Psoas muscle (tissue), 8 donors: ENCODE data around the gene ATXN10. TPM values are rescaled to one million over a fixed set of nuclear protein-coding genes. Genes with fewer than 3 reads are reported as not detected.

Experiments used
- ATAC-seq, 4 donors: fragments of 200-7000 bp; cut with Tn5 transposase; one replicate each; pipeline ENCODE4 v1.9.1; 2020; ENCODE audit warnings: moderate library complexity in 3 of 4, mild to moderate bottlenecking in 2 of 4
- DNase-seq, 2 donors: peaks; one replicate each; pipeline ENCODE4 v3.0.0-alpha.2; 2020
- H3K27ac ChIP-seq: fragments of 200-600 bp; one replicate; pipeline ENCODE4 v1.8.0; 2022
- H3K27me3 ChIP-seq, 3 donors: fragments of 200-600 bp in 1 of 3; one replicate each; pipeline versions ENCODE4 v1.6.1 to v1.8.0; 2013 to 2022; ENCODE audit warnings: low read length in 2 of 3, mild to moderate bottlenecking in 2 of 3, moderate library complexity in 1 of 3; ENCODE audit not compliant: insufficient read depth in 3 of 3
- H3K36me3 ChIP-seq, 2 donors: fragments of 200-600 bp in 1 of 2; one replicate each; pipeline versions ENCODE4 v1.6.1 to v1.8.0; 2013 to 2022; ENCODE audit warnings: low read depth in 1 of 2, mild to moderate bottlenecking in 1 of 2, moderate library complexity in 1 of 2; ENCODE audit not compliant: insufficient read depth in 1 of 2
- H3K4me1 ChIP-seq: fragments of 200-600 bp; one replicate; pipeline ENCODE4 v1.8.0; 2022
- H3K4me3 ChIP-seq: fragments of 200-600 bp; one replicate; pipeline ENCODE4 v1.8.0; 2022; ENCODE audit warnings: mild to moderate bottlenecking
- H3K9me3 ChIP-seq: fragments of 200-600 bp; one replicate; pipeline ENCODE4 v1.8.0; 2022
- WGBS, 3 donors: extraction: QIAGEN DNeasy Blood & Tissue Kit; methylation state at CpG; one replicate each; pipeline versions ENCODE4 v1.1.6 to v1.1.7; 2013; 5-methylcytosine and 5-hydroxymethylcytosine counted together
- intact Hi-C, 2 donors: fragments of 100-400 bp; cut with DNase I; formaldehyde crosslinking; loops; one replicate each; pipeline versions ENCODE4 v1.11.0 to v1.14.2; 2022
- polyA plus RNA-seq, 3 donors: library from polyadenylated mRNA; stranded (reverse); fragments of 200-250 nt; gene quantifications; one replicate each; pipeline ENCODE4 v1.2.3, GENCODE V29; 2013
- total RNA-seq, 4 donors: library from RNA; stranded (reverse); fragmentation: NEBNext Ultra II Directional in 2 of 4; extraction: Animal tissue kit (Norgen Biotek cat#: 25700) in 2 of 4; gene quantifications; one replicate each; pipeline versions ENCODE4 v1.2.1 to v1.2.4, GENCODE V29; 2021 to 2023
- TF ChIP-seq, protein P1 (sequence below): fragments of 200-600 bp; IDR thresholded peaks from one replicate; pipeline ENCODE4 v1.8.0; 2022; ENCODE audit warnings: antibody characterized with exemption
- donor health status: healthy with polysubstance abuse.
- donor health status: DM: no; HTN: no; CAD: no; lungs with moderate emphysema.
- donor health status: Bipolar disorder and iron deficiency.
- donor health status: healthy.
- donor health status: DM: yes; HTN: yes; CAD: no.
- donor health status: DM: no; HTN: no; CAD: no.
- donor health status: DM: no; HTN: no; CAD: no.
- donor health status: DM: yes; HTN: yes; CAD: no.

Gene ATXN10
- total and polyA plus RNA-seq, 7 donors: 57.7 to 173 (median 115) TPM

DNA sequence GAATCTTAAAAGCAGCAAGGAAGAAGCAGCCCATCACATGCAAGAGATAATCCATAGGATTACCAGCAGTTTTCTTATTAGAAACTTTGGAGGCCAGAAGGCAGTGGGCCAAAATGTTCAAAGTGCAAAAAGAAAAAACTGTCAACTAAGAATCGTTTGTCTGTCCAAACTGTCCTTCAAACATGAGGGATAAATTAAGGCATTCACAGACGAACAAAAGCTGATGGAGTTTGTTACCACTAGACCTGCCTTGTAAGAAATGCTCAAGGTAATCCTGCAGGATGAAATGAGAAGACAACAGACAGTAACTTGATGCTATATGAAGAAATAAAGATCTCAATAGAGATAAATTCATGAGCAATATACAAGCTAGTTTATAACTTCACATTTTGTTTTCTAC lies 154.9 kb downstream of the ATXN10 start:
- no peaks in the 10 kb centered on the region for H3K27me3 ChIP-seq
- H3K4me1 ChIP-seq: no peaks in the 10 kb centered on the region
- peaks cover 3% of the 10 kb centered on the region in 2 donors for H3K36me3 ChIP-seq
- ATAC-seq (no peak), DNase-seq (no peak)
- 89 to 94% (median 91%) methylated on average over 2 of the region's 2 CpGs for WGBS, 3 donors
- no peak overlapping the region for H3K27ac ChIP-seq
- H3K9me3 ChIP-seq: peaks cover 4% of the 10 kb centered on the region
- intact Hi-C loops: no loop called here
- no peak overlapping the region for H3K4me3 ChIP-seq
- TF ChIP-seq, protein P1, sequence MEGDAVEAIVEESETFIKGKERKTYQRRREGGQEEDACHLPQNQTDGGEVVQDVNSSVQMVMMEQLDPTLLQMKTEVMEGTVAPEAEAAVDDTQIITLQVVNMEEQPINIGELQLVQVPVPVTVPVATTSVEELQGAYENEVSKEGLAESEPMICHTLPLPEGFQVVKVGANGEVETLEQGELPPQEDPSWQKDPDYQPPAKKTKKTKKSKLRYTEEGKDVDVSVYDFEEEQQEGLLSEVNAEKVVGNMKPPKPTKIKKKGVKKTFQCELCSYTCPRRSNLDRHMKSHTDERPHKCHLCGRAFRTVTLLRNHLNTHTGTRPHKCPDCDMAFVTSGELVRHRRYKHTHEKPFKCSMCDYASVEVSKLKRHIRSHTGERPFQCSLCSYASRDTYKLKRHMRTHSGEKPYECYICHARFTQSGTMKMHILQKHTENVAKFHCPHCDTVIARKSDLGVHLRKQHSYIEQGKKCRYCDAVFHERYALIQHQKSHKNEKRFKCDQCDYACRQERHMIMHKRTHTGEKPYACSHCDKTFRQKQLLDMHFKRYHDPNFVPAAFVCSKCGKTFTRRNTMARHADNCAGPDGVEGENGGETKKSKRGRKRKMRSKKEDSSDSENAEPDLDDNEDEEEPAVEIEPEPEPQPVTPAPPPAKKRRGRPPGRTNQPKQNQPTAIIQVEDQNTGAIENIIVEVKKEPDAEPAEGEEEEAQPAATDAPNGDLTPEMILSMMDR: no peak

DNA sequence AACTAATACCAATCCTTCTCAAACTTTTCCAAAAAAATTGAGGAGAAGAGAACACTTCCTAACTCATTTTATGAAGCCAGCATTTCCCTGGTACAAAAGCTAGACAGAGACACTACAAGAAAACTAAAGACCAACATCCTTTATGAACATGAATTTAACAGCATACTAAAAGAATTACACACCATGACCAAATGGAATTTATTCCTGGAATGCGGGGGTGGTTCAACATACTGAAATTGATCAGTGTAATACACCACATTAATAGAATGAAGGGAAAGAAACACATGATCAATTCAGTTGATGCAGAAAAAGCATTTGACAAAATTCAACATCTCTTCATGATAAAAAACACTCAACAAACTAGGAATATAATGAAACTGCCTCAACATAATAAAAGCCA lies 157.2 kb downstream of the ATXN10 start:
- DNase-seq (no peak), ATAC-seq (no peak)
- intact Hi-C loops: no loop called here
- TF ChIP-seq, protein P1: no peak
- H3K27me3 ChIP-seq: no peaks in the 10 kb centered on the region
- WGBS, 3 donors: 85 to 90% (median 89%) methylated on average over 1 of the region's 1 CpG
- H3K9me3 ChIP-seq: peaks cover 4% of the 10 kb centered on the region
- H3K4me3 ChIP-seq: no peak overlapping the region
- H3K36me3 ChIP-seq: peaks cover 3 to 9% of the 10 kb centered on the region in 2 donors
- no peaks in the 10 kb centered on the region for H3K4me1 ChIP-seq
- H3K27ac ChIP-seq: no peak overlapping the region

DNA sequence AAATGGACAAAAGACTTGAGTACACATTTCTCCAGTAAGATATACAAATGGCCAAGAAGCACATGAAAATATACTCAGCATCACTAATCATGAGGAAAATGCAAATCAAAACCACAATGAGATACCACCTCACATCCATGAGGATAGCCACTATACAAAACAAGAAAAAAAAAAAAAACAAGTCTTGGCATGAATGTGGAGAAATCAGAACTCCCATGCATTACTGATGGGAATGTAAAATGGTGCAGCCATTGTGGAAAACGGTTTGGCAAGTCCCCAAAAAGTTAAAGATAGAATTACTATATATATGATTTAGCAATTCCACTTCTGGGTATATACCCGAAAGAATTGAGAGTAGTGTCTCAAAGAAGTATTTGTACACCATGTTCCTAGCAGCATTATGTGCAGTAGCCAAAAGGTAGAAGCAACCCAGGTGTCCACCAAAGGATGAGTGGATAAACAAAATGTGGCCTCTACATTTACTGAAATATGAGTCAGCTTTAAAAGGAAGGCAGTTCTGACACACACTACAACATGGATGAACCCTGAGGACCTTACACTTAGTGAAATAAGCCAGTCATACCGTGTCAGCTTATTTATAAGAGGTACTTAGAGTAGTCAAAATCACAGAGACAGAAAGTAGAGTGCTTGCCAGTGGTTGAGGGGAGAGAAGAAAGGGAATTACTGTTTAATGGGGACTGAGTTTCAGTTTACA lies 159.1 kb downstream of the ATXN10 start:
- Histone ChIP-seq H3K4me3 (no peak overlapping the region), H3K9me3 (peaks cover 4% of the 10 kb centered on the region), H3K4me1 (no peaks in the 10 kb centered on the region), H3K27ac (no peak overlapping the region), H3K36me3 (peaks cover 0 to 9% of the 10 kb centered on the region in 2 donors), H3K27me3 (no peaks in the 10 kb centered on the region)
- peak in 1 of 4 donors; percentile 29 for ATAC-seq
- TF ChIP-seq, protein P1: no peak
- intact Hi-C loops: loop anchor here (10.0 kb wide), 2 partner anchors 76 to 186 kb away; no protein-coding TSS in a partner anchor
- 76 to 90% (median 85%) methylated on average over 3 of the region's 3 CpGs for WGBS, 3 donors
- DNase-seq: no peak

DNA sequence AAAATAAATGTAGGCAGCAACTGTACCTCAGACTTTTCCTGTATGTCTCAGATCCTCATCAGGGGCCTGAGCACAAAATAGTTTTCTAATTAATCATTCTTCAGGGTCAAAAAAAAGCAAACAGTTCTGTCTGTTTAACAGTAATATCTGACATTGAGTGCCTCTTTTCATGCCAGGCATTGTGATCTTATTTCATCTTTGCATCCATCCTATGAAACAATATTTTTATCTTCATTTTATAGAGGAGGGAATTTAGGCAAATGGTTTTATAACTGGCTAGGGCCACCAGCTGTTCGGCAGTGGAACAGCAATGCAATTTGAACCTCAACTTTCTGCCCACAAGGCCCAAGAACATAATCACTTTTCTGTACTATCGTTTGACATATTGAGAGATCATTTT lies 159.8 kb downstream of the ATXN10 start:
- intact Hi-C loops: loop anchor here (10.0 kb wide), 2 partner anchors 77 to 187 kb away; no protein-coding TSS in a partner anchor
- Histone ChIP-seq H3K27me3 (no peaks in the 10 kb centered on the region), H3K9me3 (peaks cover 4% of the 10 kb centered on the region), H3K27ac (no peak overlapping the region), H3K4me3 (no peak overlapping the region), H3K4me1 (no peaks in the 10 kb centered on the region), H3K36me3 (peaks cover 0 to 9% of the 10 kb centered on the region in 2 donors)
- TF ChIP-seq, protein P1: peak; percentile 13
- ATAC-seq (peak in 1 of 4 donors; percentile 27), DNase-seq (no peak)
- WGBS, 3 donors: 76 to 84% (median 77%) methylated on average over 2 of the region's 2 CpGs
